SU-DHL-6 (cell line): ENCODE data around the gene PLXNA2.

Experiments used
- H2AFZ ChIP-seq: fragments of 200-600 bp; sonication (generic); 2 replicates; pipeline ENCODE4 v1.6.1; 2014; ENCODE audit warnings: low read depth, mild to moderate bottlenecking, moderate library complexity, mixed read lengths, antibody characterized with exemption, low read length; ENCODE audit not compliant: severe bottlenecking
- H3F3A ChIP-seq: fragments of 200-600 bp; shearing (Covaris generic); 2 replicates; pipeline ENCODE4 v1.6.0; 2016; ENCODE audit warnings: antibody characterized with exemption, mild to moderate bottlenecking; ENCODE audit not compliant: insufficient read depth
- H3K27ac ChIP-seq: fragments of 200-600 bp; sonication (generic); 2 replicates; pipeline ENCODE4 v1.5.1; 2016; ENCODE audit warnings: low read depth, mild to moderate bottlenecking, low read length, moderate library complexity, mixed read lengths
- H3K27me3 ChIP-seq: fragments of 200-600 bp; sonication (generic), shearing (Covaris generic); 2 replicates; pipeline ENCODE4 v1.6.0; 2014; ENCODE audit warnings: mild to moderate bottlenecking, low read length
- H3K36me3 ChIP-seq: fragments of 200-600 bp; sonication (generic); 2 replicates; pipeline ENCODE4 v1.6.1; 2014; ENCODE audit warnings: mild to moderate bottlenecking, low read length, mixed read lengths
- H3K4me2 ChIP-seq: fragments of 300-600, 200-600 bp; shearing (Covaris generic), sonication (generic); 2 replicates; pipeline ENCODE4 v1.6.0; 2014; ENCODE audit warnings: low read length, low read depth, mild to moderate bottlenecking; ENCODE audit not compliant: poor library complexity, severe bottlenecking
- H3K4me3 ChIP-seq: fragments of 200-600 bp; sonication (generic); 2 replicates; pipeline ENCODE4 v1.5.1; 2014; ENCODE audit warnings: antibody characterized with exemption, low read length, mild to moderate bottlenecking, mixed read lengths; ENCODE audit not compliant: insufficient read depth, poor library complexity, severe bottlenecking
- H3K79me2 ChIP-seq: fragments of 200-600 bp; sonication (generic); 2 replicates; pipeline ENCODE4 v1.6.1; 2014; ENCODE audit warnings: mild to moderate bottlenecking, low read length, moderate library complexity; ENCODE audit not compliant: insufficient read depth
- H3K9ac ChIP-seq: fragments of 200-600 bp; sonication (generic); 2 replicates; pipeline ENCODE4 v1.7.0; 2014; ENCODE audit warnings: mild to moderate bottlenecking, low read length
- H3K9me2 ChIP-seq: fragments of 200-600 bp; sonication (generic); replicated peaks from 2 replicates; pipeline ENCODE4 v1.6.1; 2014; ENCODE audit warnings: low read length; ENCODE audit not compliant: insufficient read depth
- H3K9me3 ChIP-seq: fragments of 200-600 bp; sonication (generic); 2 replicates; pipeline ENCODE4 v1.6.1; 2014; ENCODE audit warnings: low read length, mixed read lengths; ENCODE audit not compliant: insufficient read depth
- H4K20me1 ChIP-seq: fragments of 200-600 bp; sonication (generic); 2 replicates; pipeline ENCODE4 v1.6.1; 2014; ENCODE audit warnings: low read depth, mild to moderate bottlenecking, antibody characterized with exemption, low read length, moderate library complexity, mixed read lengths
- EZH2phosphoT487 ChIP-seq: fragments of 200-600 bp; sonication (generic), shearing (Covaris generic); conservative IDR thresholded peaks from 2 replicates; pipeline ENCODE4 v1.6.1; 2018; ENCODE audit warnings: mild to moderate bottlenecking, antibody characterized with exemption, low read length, moderate library complexity, mixed read lengths
- TF ChIP-seq, protein P1 (sequence below): fragments of 200-600 bp; sonication (generic); IDR thresholded peaks from one replicate; pipeline ENCODE4 v1.5.1; 2017; ENCODE audit warnings: antibody characterized with exemption, mild to moderate bottlenecking, low read length, moderate library complexity; ENCODE audit not compliant: insufficient read depth, poor library complexity, severe bottlenecking

PLXNA2 gene

DNA sequence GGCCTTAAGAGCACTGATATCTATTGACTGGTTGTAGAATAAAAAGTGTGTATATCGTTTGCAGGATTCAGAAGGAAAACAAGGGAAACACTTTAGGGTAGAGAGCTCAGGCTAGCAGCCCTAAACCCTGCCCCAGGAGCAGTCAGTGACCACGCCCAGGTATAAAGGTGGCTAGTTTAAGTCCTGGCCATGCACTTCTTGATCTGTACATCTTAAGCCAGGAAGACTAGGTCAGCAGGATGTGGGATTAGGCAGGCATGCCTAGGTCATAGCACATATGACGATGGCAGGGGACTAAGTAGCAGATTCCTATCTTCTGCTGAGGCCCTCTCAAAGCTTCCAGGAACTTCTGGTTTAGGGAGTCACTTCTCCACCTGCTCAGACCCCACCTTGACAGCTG, 175.3 kb downstream of the PLXNA2 start:
- no peak overlapping the region for H3K4me2 ChIP-seq
- H3K9ac ChIP-seq = no peak overlapping the region
- no peak for TF ChIP-seq EZH2phosphoT487
- TF ChIP-seq, protein P1, sequence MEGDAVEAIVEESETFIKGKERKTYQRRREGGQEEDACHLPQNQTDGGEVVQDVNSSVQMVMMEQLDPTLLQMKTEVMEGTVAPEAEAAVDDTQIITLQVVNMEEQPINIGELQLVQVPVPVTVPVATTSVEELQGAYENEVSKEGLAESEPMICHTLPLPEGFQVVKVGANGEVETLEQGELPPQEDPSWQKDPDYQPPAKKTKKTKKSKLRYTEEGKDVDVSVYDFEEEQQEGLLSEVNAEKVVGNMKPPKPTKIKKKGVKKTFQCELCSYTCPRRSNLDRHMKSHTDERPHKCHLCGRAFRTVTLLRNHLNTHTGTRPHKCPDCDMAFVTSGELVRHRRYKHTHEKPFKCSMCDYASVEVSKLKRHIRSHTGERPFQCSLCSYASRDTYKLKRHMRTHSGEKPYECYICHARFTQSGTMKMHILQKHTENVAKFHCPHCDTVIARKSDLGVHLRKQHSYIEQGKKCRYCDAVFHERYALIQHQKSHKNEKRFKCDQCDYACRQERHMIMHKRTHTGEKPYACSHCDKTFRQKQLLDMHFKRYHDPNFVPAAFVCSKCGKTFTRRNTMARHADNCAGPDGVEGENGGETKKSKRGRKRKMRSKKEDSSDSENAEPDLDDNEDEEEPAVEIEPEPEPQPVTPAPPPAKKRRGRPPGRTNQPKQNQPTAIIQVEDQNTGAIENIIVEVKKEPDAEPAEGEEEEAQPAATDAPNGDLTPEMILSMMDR = no peak
- H3F3A ChIP-seq = no peaks in the 10 kb centered on the region
- H3K9me3 ChIP-seq = no peaks in the 10 kb centered on the region
- no peak overlapping the region for H3K4me3 ChIP-seq
- no peaks in the 10 kb centered on the region for H4K20me1 ChIP-seq
- no peak overlapping the region for H3K27ac ChIP-seq
- no peak overlapping the region for H2AFZ ChIP-seq
- H3K79me2 ChIP-seq = no peaks in the 10 kb centered on the region
- no peaks in the 10 kb centered on the region for H3K9me2 ChIP-seq
- H3K27me3 ChIP-seq = no peaks in the 10 kb centered on the region
- no peaks in the 10 kb centered on the region for H3K36me3 ChIP-seq

DNA sequence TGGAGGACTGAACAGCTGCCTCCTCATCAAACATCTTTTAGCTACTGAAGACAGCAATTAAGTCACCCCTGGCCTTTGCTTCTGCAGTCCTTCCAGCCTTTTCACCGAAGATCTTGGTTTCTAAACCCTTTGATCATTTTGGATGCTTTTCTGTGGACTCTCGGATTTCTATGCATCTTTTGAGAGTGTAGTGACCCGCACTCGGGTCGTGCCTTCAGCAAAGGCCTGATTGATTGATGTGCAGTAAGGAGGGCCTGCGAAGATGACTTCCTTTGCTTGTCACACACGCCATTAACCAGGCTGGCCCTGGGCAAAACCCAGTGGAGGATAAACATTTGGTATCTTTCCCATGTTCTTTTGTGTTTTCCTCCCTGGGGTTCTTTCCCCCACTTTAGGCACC, 175.8 kb downstream of the PLXNA2 start:
- H4K20me1 ChIP-seq = no peaks in the 10 kb centered on the region
- no peaks in the 10 kb centered on the region for H3K27me3 ChIP-seq
- H2AFZ ChIP-seq = no peak overlapping the region
- H3K9me2 ChIP-seq = no peaks in the 10 kb centered on the region
- H3K36me3 ChIP-seq = no peaks in the 10 kb centered on the region
- H3K79me2 ChIP-seq = no peaks in the 10 kb centered on the region
- no peak overlapping the region for H3K4me3 ChIP-seq
- H3K9me3 ChIP-seq = no peaks in the 10 kb centered on the region
- TF ChIP-seq EZH2phosphoT487 = no peak
- TF ChIP-seq, protein P1 = no peak
- no peak overlapping the region for H3K4me2 ChIP-seq
- no peaks in the 10 kb centered on the region for H3F3A ChIP-seq
- H3K27ac ChIP-seq = no peak overlapping the region
- no peak overlapping the region for H3K9ac ChIP-seq

DNA sequence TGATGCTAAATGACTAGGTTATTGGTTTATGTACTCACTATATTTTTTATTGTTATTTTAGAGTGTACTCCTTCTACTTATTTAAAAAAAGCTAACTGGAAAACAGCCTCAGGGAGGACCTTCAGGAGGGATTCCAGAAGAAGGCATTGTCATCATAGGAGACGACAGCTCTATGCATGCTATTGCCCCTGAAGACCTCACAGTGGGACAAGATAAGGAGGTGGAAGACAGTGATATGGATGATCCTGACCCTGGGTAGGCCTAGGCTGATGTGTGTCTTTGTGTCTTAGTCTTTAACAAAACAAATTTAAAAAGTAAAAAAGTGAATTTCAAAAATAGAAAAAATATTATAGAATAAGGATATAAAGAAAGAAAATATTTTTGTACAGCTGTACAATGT, 177.6 kb downstream of the PLXNA2 start:
- H3K9me2 ChIP-seq = no peaks in the 10 kb centered on the region
- H3K9me3 ChIP-seq = no peaks in the 10 kb centered on the region
- no peak overlapping the region for H3K4me2 ChIP-seq
- H2AFZ ChIP-seq = no peak overlapping the region
- H3K79me2 ChIP-seq = no peaks in the 10 kb centered on the region
- H3K4me3 ChIP-seq = no peak overlapping the region
- H4K20me1 ChIP-seq = no peaks in the 10 kb centered on the region
- H3K27me3 ChIP-seq = no peaks in the 10 kb centered on the region
- no peaks in the 10 kb centered on the region for H3F3A ChIP-seq
- no peak overlapping the region for H3K9ac ChIP-seq
- TF ChIP-seq, protein P1 = no peak
- TF ChIP-seq EZH2phosphoT487 = no peak
- no peak overlapping the region for H3K27ac ChIP-seq
- H3K36me3 ChIP-seq = no peaks in the 10 kb centered on the region

DNA sequence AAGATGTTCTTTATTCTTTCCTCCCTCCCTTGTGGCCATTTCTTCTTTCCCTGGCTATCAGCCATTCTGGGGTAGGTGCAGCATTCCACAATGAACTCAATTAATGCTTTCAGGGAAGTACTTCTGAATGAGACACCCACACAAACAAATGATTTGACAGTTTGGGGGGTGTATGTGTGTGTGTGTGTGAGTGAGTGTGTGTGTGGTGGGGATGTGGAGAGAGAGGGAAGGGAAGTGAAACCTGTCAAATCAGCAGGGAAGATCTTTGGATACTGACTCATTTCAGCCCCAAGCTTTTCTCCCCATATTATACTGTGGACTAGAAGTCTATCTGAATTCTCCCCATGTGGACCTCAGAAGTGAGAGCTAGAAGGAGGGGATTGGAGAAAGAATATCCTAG, 178.3 kb downstream of the PLXNA2 start:
- Histone ChIP-seq H3K4me2 (no peak overlapping the region), H4K20me1 (no peaks in the 10 kb centered on the region), H3F3A (no peaks in the 10 kb centered on the region), H3K4me3 (no peak overlapping the region), H3K9me3 (no peaks in the 10 kb centered on the region), H3K27ac (no peak overlapping the region), H3K9me2 (no peaks in the 10 kb centered on the region), H3K36me3 (no peaks in the 10 kb centered on the region), H3K9ac (no peak overlapping the region), H3K79me2 (no peaks in the 10 kb centered on the region), H2AFZ (no peak overlapping the region), H3K27me3 (no peaks in the 10 kb centered on the region)
- no peak for TF ChIP-seq EZH2phosphoT487
- TF ChIP-seq, protein P1 = no peak
